Activated CD8-positive, alpha-beta memory T cell treated with anti-CD3 and anti-CD28 coated beads, Interleukin-2, amount 10 ng/mL, durations not matched to agents 7 days and 5 days (primary cell): ENCODE measurements around the gene SLIT3. TPM values are rescaled to one million over a fixed set of nuclear protein-coding genes. Genes with fewer than 3 reads are reported as not detected.
"Not testable (repeated sequence)": the region's sequence is repeated elsewhere in the genome, so short reads cannot be mapped to it uniquely, and the experiment has no call there.

Experiments used
- ATAC-seq: fragments of 150-1000 bp; cut with Tn5 transposase; one replicate; pipeline ENCODE4 v1.10.0; 2021; ENCODE audit warnings: moderate library complexity
- CTCF ChIA-PET: fragments of 350-600 bp; sonication (Branson Sonifier 250); formaldehyde crosslinking; loops from one replicate; lab custom pipeline; 2021; ENCODE audit warnings: antibody characterized with exemption; lab: Charles Lee
- DNase-seq: peaks from one replicate; pipeline ENCODE4 v3.0.0-alpha.2; 2020
- H3K27ac Mint-ChIP-seq: one replicate; pipeline ENCODE4 v1.8.0; 2021; ENCODE audit warnings: mild to moderate bottlenecking, mixed read lengths
- H3K27me3 Mint-ChIP-seq: one replicate; pipeline ENCODE4 v1.8.0; 2021; ENCODE audit warnings: mixed read lengths
- H3K36me3 Mint-ChIP-seq: one replicate; pipeline ENCODE4 v1.8.0; 2021; ENCODE audit warnings: mild to moderate bottlenecking, mixed read lengths
- H3K4me1 Mint-ChIP-seq: one replicate; pipeline ENCODE4 v1.8.0; 2021; ENCODE audit warnings: mixed read lengths
- H3K4me3 Mint-ChIP-seq: one replicate; pipeline ENCODE4 v1.8.0; 2021; ENCODE audit warnings: mild to moderate bottlenecking, moderate library complexity, mixed read lengths
- H3K9me3 Mint-ChIP-seq: one replicate; pipeline ENCODE4 v1.8.0; 2022; ENCODE audit warnings: low read depth, mixed read lengths
- total RNA-seq, 2 experiments: library from RNA; stranded (reverse); gene quantifications; one replicate each; pipeline ENCODE4 v1.2.3, GENCODE V29; 2021

SLIT3 gene
- total RNA-seq, 2 experiments from 2014 or later = 0.09 TPM; not detected in 1

- Mint-ChIP-seq H3K27ac (no peak overlapping the region), H3K4me3 (no peak overlapping the region), H3K4me1 (no peaks in the 10 kb centered on the region), H3K27me3 (no peaks in the 10 kb centered on the region), H3K9me3 (no peaks in the 10 kb centered on the region), H3K36me3 (no peaks in the 10 kb centered on the region)
- DNase-seq = no peak
- CTCF ChIA-PET = no interaction called here
- no peak for ATAC-seq
Observed at GRCh38 chr5:169121630-169122420, 179.1 kb downstream of the SLIT3 start.

- DNase-seq (no peak), ATAC-seq (no peak)
- Mint-ChIP-seq H3K27ac (no peak overlapping the region), H3K9me3 (no peaks in the 10 kb centered on the region), H3K4me1 (no peaks in the 10 kb centered on the region), H3K36me3 (no peaks in the 10 kb centered on the region), H3K27me3 (no peaks in the 10 kb centered on the region), H3K4me3 (no peak overlapping the region)
- CTCF ChIA-PET = no interaction called here
Observed at GRCh38 chr5:169119288-169120048, 181.5 kb downstream of the SLIT3 start.

GRCh38 chr5:169116961-169117461, 183.9 kb downstream of the SLIT3 start:
- CTCF ChIA-PET = no interaction called here
- DNase-seq = no peak

GRCh38 chr5:169115461-169116124, 185.3 kb downstream of the SLIT3 start:
- no peaks in the 10 kb centered on the region for H3K36me3 Mint-ChIP-seq
- ATAC-seq (no peak), DNase-seq (no peak)
- H3K27ac Mint-ChIP-seq = no peak overlapping the region
- H3K9me3 Mint-ChIP-seq = no peaks in the 10 kb centered on the region
- CTCF ChIA-PET = no interaction called here
- no peaks in the 10 kb centered on the region for H3K4me1 Mint-ChIP-seq
- no peak overlapping the region for H3K4me3 Mint-ChIP-seq
- no peaks in the 10 kb centered on the region for H3K27me3 Mint-ChIP-seq

More at GRCh38 chr5:169116961-169117461, 183.9 kb downstream of the SLIT3 start:
- ATAC-seq = no peak
- Mint-ChIP-seq H3K27me3 (no peaks in the 10 kb centered on the region), H3K27ac (no peak overlapping the region), H3K4me1 (no peaks in the 10 kb centered on the region), H3K36me3 (no peaks in the 10 kb centered on the region), H3K4me3 (no peak overlapping the region), H3K9me3 (no peaks in the 10 kb centered on the region)

- ATAC-seq = no peak
- CTCF ChIA-PET = no interaction called here
- no peaks in the 10 kb centered on the region for H3K27me3 Mint-ChIP-seq
Observed at GRCh38 chr5:169114466-169115065, 186.4 kb downstream of the SLIT3 start.

GRCh38 chr5:169112016-169112415, 188.9 kb downstream of the SLIT3 start:
- ATAC-seq (no peak), DNase-seq (no peak)
- CTCF ChIA-PET = interaction anchor here (0.5 kb wide), 1 partner anchor 689 kb away, joined by 4 read pairs; no protein-coding TSS in a partner anchor
- H3K4me1 Mint-ChIP-seq = no peaks in the 10 kb centered on the region
- H3K9me3 Mint-ChIP-seq = no peaks in the 10 kb centered on the region
- H3K4me3 Mint-ChIP-seq = no peak overlapping the region
- H3K27ac Mint-ChIP-seq = no peak overlapping the region
- no peaks in the 10 kb centered on the region for H3K36me3 Mint-ChIP-seq
- no peaks in the 10 kb centered on the region for H3K27me3 Mint-ChIP-seq

More at GRCh38 chr5:169114466-169115065, 186.4 kb downstream of the SLIT3 start:
- H3K4me3 Mint-ChIP-seq = no peak overlapping the region
- no peak overlapping the region for H3K27ac Mint-ChIP-seq
- H3K4me1 Mint-ChIP-seq = no peaks in the 10 kb centered on the region
- H3K9me3 Mint-ChIP-seq = no peaks in the 10 kb centered on the region
- no peak for DNase-seq
- H3K36me3 Mint-ChIP-seq = no peaks in the 10 kb centered on the region

GRCh38 chr5:169106911-169107706, 193.8 kb downstream of the SLIT3 start:
- no peaks in the 10 kb centered on the region for H3K9me3 Mint-ChIP-seq
- DNase-seq (no peak), ATAC-seq (no peak)
- H3K4me3 Mint-ChIP-seq = no peak overlapping the region
- no peaks in the 10 kb centered on the region for H3K36me3 Mint-ChIP-seq
- H3K27ac Mint-ChIP-seq = no peak overlapping the region
- H3K27me3 Mint-ChIP-seq = no peaks in the 10 kb centered on the region
- CTCF ChIA-PET = no interaction called here
- H3K4me1 Mint-ChIP-seq = no peaks in the 10 kb centered on the region

- H3K36me3 Mint-ChIP-seq, H3K4me1 Mint-ChIP-seq, H3K9me3 Mint-ChIP-seq, ATAC-seq, H3K4me3 Mint-ChIP-seq, H3K27me3 Mint-ChIP-seq, CTCF ChIA-PET, DNase-seq, H3K27ac Mint-ChIP-seq: not testable (repeated sequence)
Observed at GRCh38 chr5:169105582-169105981, 195.4 kb downstream of the SLIT3 start.

GRCh38 chr5:169104937-169105494, 195.9 kb downstream of the SLIT3 start:
- Mint-ChIP-seq H3K4me1 (no peaks in the 10 kb centered on the region), H3K36me3 (no peaks in the 10 kb centered on the region), H3K27ac (no peak overlapping the region), H3K9me3 (no peaks in the 10 kb centered on the region), H3K4me3 (no peak overlapping the region), H3K27me3 (no peaks in the 10 kb centered on the region)
- ATAC-seq (no peak), DNase-seq (no peak)
- CTCF ChIA-PET = no interaction called here

GRCh38 chr5:169103586-169104181, 197.3 kb downstream of the SLIT3 start:
- no peaks in the 10 kb centered on the region for H3K36me3 Mint-ChIP-seq
- ATAC-seq = no peak
- H3K4me3 Mint-ChIP-seq = no peak overlapping the region
- no peaks in the 10 kb centered on the region for H3K9me3 Mint-ChIP-seq
- no peak overlapping the region for H3K27ac Mint-ChIP-seq
- no peaks in the 10 kb centered on the region for H3K4me1 Mint-ChIP-seq
- CTCF ChIA-PET = no interaction called here
- no peak for DNase-seq
- H3K27me3 Mint-ChIP-seq = no peaks in the 10 kb centered on the region

- Mint-ChIP-seq H3K27me3 (peaks cover 3% of the 10 kb centered on the region), H3K9me3 (no peaks in the 10 kb centered on the region), H3K27ac (no peak overlapping the region), H3K36me3 (no peaks in the 10 kb centered on the region), H3K4me1 (no peaks in the 10 kb centered on the region), H3K4me3 (no peak overlapping the region)
- ATAC-seq (no peak), DNase-seq (no peak)
- CTCF ChIA-PET = no interaction called here
Observed at GRCh38 chr5:169101966-169102365, 199.0 kb downstream of the SLIT3 start.

GRCh38 chr5:169100735-169101075, 200.2 kb downstream of the SLIT3 start:
- Mint-ChIP-seq H3K27ac (no peak overlapping the region), H3K4me1 (no peaks in the 10 kb centered on the region), H3K27me3 (peaks cover 5% of the 10 kb centered on the region), H3K36me3 (no peaks in the 10 kb centered on the region), H3K9me3 (no peaks in the 10 kb centered on the region), H3K4me3 (no peak overlapping the region)
- ATAC-seq (no peak), DNase-seq (no peak)
- CTCF ChIA-PET = no interaction called here
